Endothelial cell of umbilical vein (primary cell): ENCODE results near the gene RPL22. TPM values are rescaled to one million over a fixed set of nuclear protein-coding genes. Genes with fewer than 3 reads are reported as not detected.

ENCODE experiments used
- BruUV-seq: library from RNA; stranded (reverse); fragments of 400-500 nt; replicated peaks from 2 replicates; lab custom pipeline; 2021; lab: Mats Ljungman, UMichigan
- CTCF ChIA-PET: fragments of 300-600, 350-600 bp; sonication (Branson Sonifier 250); formaldehyde crosslinking; loops from one replicate; lab custom pipeline; 2021; ENCODE audit warnings: antibody characterized with exemption, inconsistent platforms; lab: Charles Lee
- POLR2A ChIA-PET: fragments of 300-600, 350-600 bp; sonication (Branson Sonifier 250); formaldehyde crosslinking; loops from one replicate; lab custom pipeline; 2021; ENCODE audit warnings: antibody characterized with exemption, inconsistent platforms; lab: Charles Lee
- DNase-seq: peaks from one replicate; pipeline ENCODE4 v3.0.0-alpha.2; 2011; ENCODE audit warnings: low read depth, low spot score
- FAIRE-seq: peaks from 2 replicates; lab custom pipeline; 2011; peaks lifted over from hg19 to GRCh38; lab: Jason Lieb, UNC
- H2AFZ ChIP-seq: 2 replicates; pipeline ENCODE4 v1.6.0; 2012; ENCODE audit warnings: low read depth, low read length, control low read depth, inconsistent platforms
- H3K27ac ChIP-seq: 2 replicates; pipeline ENCODE4 v1.5.1; 2011; ENCODE audit warnings: low read depth, mild to moderate bottlenecking, control low read depth, low read length, moderate library complexity; ENCODE audit not compliant: insufficient read depth
- H3K27me3 ChIP-seq, 2 experiments: 2 replicates each; pipeline versions ENCODE4 v1.6.0 to v1.6.1; 2011; ENCODE audit warnings: low read length in 2 of 2, mixed read lengths in 1 of 2; ENCODE audit not compliant: control insufficient read depth in 2 of 2, insufficient read depth in 2 of 2
- H3K36me3 ChIP-seq, 2 experiments: 2 replicates in 1 of 2; 3 replicates in 1 of 2; pipeline ENCODE4 v1.5.1; 2011; ENCODE audit warnings: low read length in 2 of 2, mild to moderate bottlenecking in 1 of 2, moderate library complexity in 1 of 2; ENCODE audit not compliant: control insufficient read depth in 2 of 2, insufficient read depth in 2 of 2; ENCODE audit errors: extremely low read depth in 1 of 2
- H3K4me1 ChIP-seq: 3 replicates; pipeline ENCODE4 v1.5.1; 2011; ENCODE audit warnings: mild to moderate bottlenecking, low read length; ENCODE audit not compliant: control insufficient read depth, insufficient read depth; ENCODE audit errors: extremely low read depth
- H3K4me2 ChIP-seq: 2 replicates; pipeline ENCODE4 v1.6.1; 2011; ENCODE audit warnings: low read length, control low read depth, mixed read lengths; ENCODE audit not compliant: insufficient read depth
- H3K4me3 ChIP-seq, 3 experiments: fragments of 200-600 bp in 1 of 3; sonication (generic), shearing (Covaris generic) in 1 of 3; replicated peaks in 1 of 3; 2 replicates each; pipeline ENCODE4 v1.5.1; 2011 to 2016; ENCODE audit warnings: control low read depth in 3 of 3, low read length in 3 of 3, mild to moderate bottlenecking in 2 of 3, inconsistent platforms in 1 of 3, low read depth in 1 of 3, moderate library complexity in 1 of 3; ENCODE audit not compliant: insufficient read depth in 1 of 3
- H3K79me2 ChIP-seq: 2 replicates; pipeline ENCODE4 v1.6.0; 2012; ENCODE audit warnings: low read length, inconsistent platforms; ENCODE audit not compliant: control insufficient read depth, insufficient read depth
- H3K9ac ChIP-seq: replicated peaks from 2 replicates; pipeline ENCODE3; 2011; ENCODE audit warnings: low read length, control low read depth; ENCODE audit not compliant: insufficient read depth; ENCODE audit errors: extremely low read depth
- H3K9me1 ChIP-seq: replicated peaks from 3 replicates; pipeline ENCODE4 v1.6.0; 2011; ENCODE audit warnings: mild to moderate bottlenecking, low read length; ENCODE audit not compliant: control insufficient read depth, insufficient read depth; ENCODE audit errors: extremely low read depth
- H3K9me3 ChIP-seq: replicated peaks from 2 replicates; pipeline ENCODE4 v1.5.1; 2012; ENCODE audit warnings: low read length, inconsistent platforms; ENCODE audit not compliant: control insufficient read depth, insufficient read depth
- H4K20me1 ChIP-seq: replicated peaks from 2 replicates; pipeline ENCODE3; 2011; ENCODE audit warnings: mild to moderate bottlenecking, low read length; ENCODE audit not compliant: control insufficient read depth, insufficient read depth; ENCODE audit errors: extremely low read depth
- EZH2 ChIP-seq: IDR thresholded peaks from 2 replicates; pipeline ENCODE4 v1.6.1; 2012; ENCODE audit warnings: borderline replicate concordance, low read depth, mild to moderate bottlenecking, moderate library complexity, low read length, inconsistent platforms; ENCODE audit not compliant: severe bottlenecking
- GATA2 ChIP-seq: IDR thresholded peaks from 2 replicates; pipeline ENCODE4 v1.7.0; 2011; ENCODE audit warnings: low read depth, mild to moderate bottlenecking, moderate library complexity, mixed read lengths, low read length; ENCODE audit not compliant: insufficient read length, insufficient read depth
- JUN ChIP-seq: IDR thresholded peaks from 2 replicates; pipeline ENCODE4 v1.6.1; 2011; ENCODE audit warnings: borderline replicate concordance, low read depth; ENCODE audit not compliant: insufficient read length, insufficient read depth
- MAX ChIP-seq: IDR thresholded peaks from 2 replicates; pipeline ENCODE4 v1.6.1; 2011; ENCODE audit not compliant: insufficient read depth, insufficient read length
- POLR2A ChIP-seq: IDR thresholded peaks from 2 replicates; pipeline ENCODE4 v1.6.1; 2012; ENCODE audit warnings: low read depth, mild to moderate bottlenecking, control low read depth, low read length
- POLR2AphosphoS5 ChIP-seq: IDR thresholded peaks from 2 replicates; pipeline ENCODE4 v1.6.1; 2012; ENCODE audit warnings: low read depth, mild to moderate bottlenecking, control low read depth, low read length, moderate library complexity; ENCODE audit not compliant: insufficient read depth
- dilution Hi-C: fragments of 300-500 bp; cut with MboI; formaldehyde crosslinking; loops from one replicate; pipeline ENCODE4 v1.15.0; 2019; ENCODE audit warnings: low sequenced_read_pairs; ENCODE audit not compliant: extremely low pct_ligation_motif_present
- intact Hi-C: fragments of 100-400 bp; cut with micrococcal nuclease; formaldehyde crosslinking; loops from one replicate; pipeline ENCODE4 v1.10.0; 2022
- polyA plus RNA-seq, 4 experiments: library from polyadenylated mRNA; depleted of rRNA in 3 of 4; stranded (reverse) in 3 of 4; unstranded in 1 of 4; fragments of >200 nt; gene quantifications; 2 replicates each; pipeline versions ENCODE4 v1.2.1 to v1.2.3, GENCODE V29; 2011 to 2012; ENCODE audit warnings: missing spikeins in 1 of 4
- total RNA-seq: library from RNA; stranded (reverse); gene quantifications from 2 replicates; pipeline ENCODE4 v1.2.3, GENCODE V29; 2021

The RPL22 gene
- total and polyA plus RNA-seq, 2 donors (not counting 3 experiments of a cell fraction or from before 2014, with no cell fraction given): 71.2 to 343 TPM

GRCh38 chr1:6137758-6138157 is 61.6 kb downstream of the RPL22 start:
- dilution Hi-C loops: no loop called here
- FAIRE-seq (no peak), DNase-seq (no peak)
- Histone ChIP-seq H3K27me3 (no peaks in the 10 kb centered on the region), H3K79me2 (no peaks in the 10 kb centered on the region), H4K20me1 (no peaks in the 10 kb centered on the region), H3K27ac (no peak overlapping the region), H3K4me3 (no peak overlapping the region), H3K4me1 (no peaks in the 10 kb centered on the region), H3K9me3 (no peaks in the 10 kb centered on the region), H3K4me2 (no peak overlapping the region), H3K9ac (no peak overlapping the region), H3K36me3 (no peaks in the 10 kb centered on the region), H2AFZ (no peak overlapping the region), H3K9me1 (no peaks in the 10 kb centered on the region)
- ChIA-PET CTCF (no interaction called here), POLR2A (no interaction called here)
- intact Hi-C loops: no loop called here
- no TSS peak for BruUV-seq
- TF ChIP-seq POLR2A: no peak
- TF ChIP-seq EZH2: no peak
- TF ChIP-seq POLR2AphosphoS5: no peak
- TF ChIP-seq JUN: no peak
- TF ChIP-seq MAX: no peak

GRCh38 chr1:6136516-6137220 is 62.7 kb downstream of the RPL22 start:
- no peak overlapping the region for H2AFZ ChIP-seq
- H3K4me2 ChIP-seq: no peak overlapping the region
- no peak overlapping the region for H3K4me3 ChIP-seq
- no peaks in the 10 kb centered on the region for H3K36me3 ChIP-seq
- no peaks in the 10 kb centered on the region for H3K4me1 ChIP-seq
- no peaks in the 10 kb centered on the region for H3K79me2 ChIP-seq
- H3K27ac ChIP-seq: no peak overlapping the region
- CTCF ChIA-PET: no interaction called here
- DNase-seq (no peak), FAIRE-seq (no peak)
- no peaks in the 10 kb centered on the region for H3K27me3 ChIP-seq
- no peaks in the 10 kb centered on the region for H4K20me1 ChIP-seq
- TF ChIP-seq MAX: no peak
- TF ChIP-seq GATA2: no peak
- TF ChIP-seq POLR2A: no peak
- no peak overlapping the region for H3K9ac ChIP-seq
- BruUV-seq: no TSS peak
- H3K9me3 ChIP-seq: no peaks in the 10 kb centered on the region
- no peaks in the 10 kb centered on the region for H3K9me1 ChIP-seq
- POLR2A ChIA-PET: no interaction called here
- intact Hi-C loops: no loop called here
- dilution Hi-C loops: no loop called here

Other genes with a start within 250 kb of the RPL22 start
- 9.9 and 11.7 TPM in 2 replicates for gene NPHP4, start 207.2 kb downstream of the RPL22 start, total RNA-seq
- gene NPHP4, start 207.2 kb downstream of the RPL22 start, polyA plus RNA-seq: 4.4 and 5.0 TPM in 2 replicates
- gene KCNAB2, start 153.7 kb downstream of the RPL22 start, total RNA-seq: 3.8 and 4.6 TPM in 2 replicates
- 2.2 and 2.4 TPM in 2 replicates for gene KCNAB2, start 153.7 kb downstream of the RPL22 start, polyA plus RNA-seq
- gene CHD5, start 19.3 kb downstream of the RPL22 start, total RNA-seq: 0.11 and 0.14 TPM in 2 replicates
- 0.03 and 0.04 TPM in 2 replicates for gene CHD5, start 19.3 kb downstream of the RPL22 start, polyA plus RNA-seq
- 2.4 and 8.2 TPM in 2 replicates for gene RNF207, start 6.5 kb upstream of the RPL22 start, total RNA-seq
- gene RNF207, start 6.5 kb upstream of the RPL22 start, polyA plus RNA-seq: 3.2 and 9.6 TPM in 2 replicates
- gene ICMT, start 36.4 kb upstream of the RPL22 start, total RNA-seq: 66.4 and 66.5 TPM in 2 replicates
- gene ICMT, start 36.4 kb upstream of the RPL22 start, polyA plus RNA-seq: 35.5 and 39.2 TPM in 2 replicates
- not detected in 2 replicates for gene HES3, start 44.6 kb upstream of the RPL22 start, total RNA-seq
- gene HES3, start 44.6 kb upstream of the RPL22 start, polyA plus RNA-seq: not detected in 2 replicates
- 2.8 and 3.1 TPM in 2 replicates for gene GPR153, start 61.5 kb upstream of the RPL22 start, total RNA-seq
- 3.9 and 4.0 TPM in 2 replicates for gene GPR153, start 61.5 kb upstream of the RPL22 start, polyA plus RNA-seq
- gene ACOT7, start 194.2 kb upstream of the RPL22 start, total RNA-seq: 69.4 and 76.5 TPM in 2 replicates
- gene ACOT7, start 194.2 kb upstream of the RPL22 start, polyA plus RNA-seq: 104 and 105 TPM in 2 replicates
- gene HES2, start 220.3 kb upstream of the RPL22 start, total RNA-seq: 9.4 and 13.3 TPM in 2 replicates
- gene HES2, start 220.3 kb upstream of the RPL22 start, polyA plus RNA-seq: 3.6 and 3.7 TPM in 2 replicates
- 0.71 and 2.2 TPM in 2 replicates for gene ESPN, start 225.2 kb upstream of the RPL22 start, total RNA-seq
- gene ESPN, start 225.2 kb upstream of the RPL22 start, polyA plus RNA-seq: 0.46 and 0.54 TPM in 2 replicates